ENCODE data around the gene MIEF1.
A peak's percentile ranks its signal among the peaks of the same experiment; 100 is the strongest.
"Not testable (repeated sequence)": the region's sequence is repeated elsewhere in the genome, so short reads cannot be mapped to it uniquely, and the experiment has no call there.

Gene MIEF1

GRCh38 chr22:39521106-39521885 is 19.2 kb downstream of the MIEF1 start:
- TF ChIP-seq ELF4 (IDR thresholded peaks at IDR 0.05), result peak; percentile 8; the same call in 1 of the 2 replicates
- DNase-seq (ENCODE audit: extremely low spot score); CTCF ChIA-PET: not testable (repeated sequence)
- POLR2A ChIA-PET, result interaction anchor here (1.1 to 4.3 kb wide), 6 partner anchors 8 to 206 kb away, joined by 3 to 53 read pairs (median 10); partner anchors contain the start of gene MIEF1

GRCh38 chr22:39522091-39522490 is 20.0 kb downstream of the MIEF1 start:
- ChIA-PET CTCF (interaction anchor here (1.9 kb wide), 1 partner anchor 29 kb away, joined by 7 read pairs; no protein-coding TSS in a partner anchor), POLR2A (interaction anchor here (0.9 to 10.2 kb wide), 11 partner anchors 8 to 522 kb away, joined by 3 to 100 read pairs (median 5); partner anchors contain the start of genes MIEF1 and RPL3)
- not testable (repeated sequence) for DNase-seq (ENCODE audit: extremely low spot score)

- peak; percentile 2; the same call in 1 of the 2 replicates for TF ChIP-seq ELF4 (IDR thresholded peaks at IDR 0.05)
- no peak for TF ChIP-seq SP1 (IDR thresholded peaks at IDR 0.05)
- TF ChIP-seq PKNOX1 (IDR thresholded peaks at IDR 0.05), result no peak
- peak; percentile 35; the same call in 1 of the 2 replicates for TF ChIP-seq L3MBTL2 (conservative IDR thresholded peaks at IDR 0.05)
- no peak for TF ChIP-seq SUZ12 (IDR thresholded peaks at IDR 0.05)
- TF ChIP-seq CTBP1 (IDR thresholded peaks at IDR 0.05; ENCODE audit: borderline replicate concordance), result no peak
- TF ChIP-seq LEF1 (IDR thresholded peaks at IDR 0.05; ENCODE audit: borderline replicate concordance), result no peak
- TF ChIP-seq FOXM1 (IDR thresholded peaks at IDR 0.05; ENCODE audit: borderline replicate concordance), result no peak
- peak; percentile 38; the same call in 1 of the 2 replicates for TF ChIP-seq BHLHE40 (IDR thresholded peaks at IDR 0.05; ENCODE audit: borderline replicate concordance)
- TF ChIP-seq HDGF (IDR thresholded peaks at IDR 0.05; ENCODE audit: borderline replicate concordance), result peak; percentile 79; the same call in 1 of the 2 replicates
- TF ChIP-seq ZNF384 (IDR thresholded peaks at IDR 0.05), result no peak
- no peak for TF ChIP-seq FOXK2 (IDR thresholded peaks at IDR 0.05)
- peak; percentile 62; the same call in 1 of the 2 replicates for TF ChIP-seq NFRKB (IDR thresholded peaks at IDR 0.05)
- no peak for TF ChIP-seq ARNT (IDR thresholded peaks at IDR 0.05)
- TF ChIP-seq FOXA1 (IDR thresholded peaks at IDR 0.05), result no peak
- no peak for TF ChIP-seq TARDBP (IDR thresholded peaks at IDR 0.05)
- no peak for DNase-seq (ENCODE audit: extremely low spot score)
- ChIA-PET CTCF (interaction anchor here (0.8 to 1.9 kb wide), 3 partner anchors 10 to 352 kb away, joined by 3 to 7 read pairs (median 4); no protein-coding TSS in a partner anchor), POLR2A (interaction anchor here (0.8 to 10.2 kb wide), 15 partner anchors 9 to 521 kb away, joined by 3 to 100 read pairs (median 5); partner anchors contain the start of genes MIEF1, RPL3 and RPS19BP1)
Measured at GRCh38 chr22:39522567-39523300, 20.6 kb downstream of the MIEF1 start.

GRCh38 chr22:39524089-39524752 is 22.1 kb downstream of the MIEF1 start:
- ChIA-PET POLR2A (interaction anchor here (0.6 to 10.2 kb wide), 16 partner anchors 8 to 213 kb away, joined by 3 to 100 read pairs (median 4); partner anchors contain the start of genes MIEF1, RPL3 and RPS19BP1), CTCF (interaction anchor here (0.9 to 1.8 kb wide), 5 partner anchors 10 to 353 kb away, joined by 4 to 7 read pairs (median 5); no protein-coding TSS in a partner anchor)
- TF ChIP-seq SP1 (IDR thresholded peaks at IDR 0.05) (no peak), ZNF384 (IDR thresholded peaks at IDR 0.05) (peak; percentile 16)
- DNase-seq (ENCODE audit: extremely low spot score), result no peak

- no peak for TF ChIP-seq ELF4 (IDR thresholded peaks at IDR 0.05)
- TF ChIP-seq BHLHE40 (IDR thresholded peaks at IDR 0.05; ENCODE audit: borderline replicate concordance), result no peak
- no peak for TF ChIP-seq SP1 (IDR thresholded peaks at IDR 0.05)
- TF ChIP-seq FOXM1 (IDR thresholded peaks at IDR 0.05; ENCODE audit: borderline replicate concordance), result no peak
- TF ChIP-seq HDGF (IDR thresholded peaks at IDR 0.05; ENCODE audit: borderline replicate concordance), result no peak
- TF ChIP-seq CTBP1 (IDR thresholded peaks at IDR 0.05; ENCODE audit: borderline replicate concordance), result no peak
- no peak for TF ChIP-seq ZNF384 (IDR thresholded peaks at IDR 0.05)
- DNase-seq (ENCODE audit: extremely low spot score), result no peak
- ChIA-PET POLR2A (interaction anchor here (0.6 to 10.2 kb wide), 15 partner anchors 10 to 209 kb away, joined by 3 to 100 read pairs (median 3); partner anchors contain the start of genes MIEF1 and RPL3), CTCF (interaction anchor here (0.9 to 1.8 kb wide), 4 partner anchors 10 to 63 kb away, joined by 5 to 7 read pairs (median 6); no protein-coding TSS in a partner anchor)
Measured at GRCh38 chr22:39524753-39525657, 22.9 kb downstream of the MIEF1 start.

- TF ChIP-seq TARDBP (IDR thresholded peaks at IDR 0.05), result no peak
- TF ChIP-seq L3MBTL2 (conservative IDR thresholded peaks at IDR 0.05), result no peak
- no peak for TF ChIP-seq CTBP1 (IDR thresholded peaks at IDR 0.05; ENCODE audit: borderline replicate concordance)
- TF ChIP-seq FOXM1 (IDR thresholded peaks at IDR 0.05; ENCODE audit: borderline replicate concordance), result no peak
- TF ChIP-seq LEF1 (IDR thresholded peaks at IDR 0.05; ENCODE audit: borderline replicate concordance), result no peak
- TF ChIP-seq ARNT (IDR thresholded peaks at IDR 0.05), result no peak
- TF ChIP-seq ELF4 (IDR thresholded peaks at IDR 0.05), result no peak
- POLR2A ChIA-PET, result interaction anchor here (0.6 to 10.2 kb wide), 5 partner anchors 24 to 209 kb away, joined by 3 to 100 read pairs (median 10); partner anchors contain the start of gene MIEF1
- DNase-seq (ENCODE audit: extremely low spot score), result no peak
- CTCF ChIA-PET, result interaction anchor here (1.1 kb wide), 1 partner anchor 29 kb away, joined by 3 read pairs; no protein-coding TSS in a partner anchor
Measured at GRCh38 chr22:39525658-39525975, 23.5 kb downstream of the MIEF1 start.
